MCF 10A (cell line): ENCODE data around the gene PRMT7. TPM values are rescaled to one million over a fixed set of nuclear protein-coding genes. Genes with fewer than 3 reads are reported as not detected.

Experiments
- BruUV-seq: library from RNA; stranded (reverse); fragments of 400-500 nt; replicated peaks from 2 replicates; lab custom pipeline; 2021; lab: Mats Ljungman, UMichigan
- CTCF ChIA-PET: fragments of 300-600 bp; sonication (Branson Sonifier 250); formaldehyde crosslinking; extraction: SDS; loops from one replicate; lab custom pipeline; 2021; ENCODE audit warnings: antibody characterized with exemption, inconsistent platforms; lab: Yijun Ruan, JAX
- POLR2A ChIA-PET: fragments of 300-600, 350-650 bp; sonication (Branson Sonifier 250); formaldehyde crosslinking; extraction: SDS; loops from one replicate; lab custom pipeline; 2020; ENCODE audit warnings: antibody characterized with exemption, inconsistent platforms; lab: Yijun Ruan, JAX
- DNase-seq: peaks from one replicate; pipeline ENCODE4 v3.0.0-alpha.2; 2018; ENCODE audit not compliant: unreplicated experiment
- H3K27ac Mint-ChIP-seq: one replicate; pipeline ENCODE4 v1.8.0; 2022; ENCODE audit warnings: mild to moderate bottlenecking, low read depth, mixed read lengths; ENCODE audit not compliant: unreplicated experiment
- H3K27me3 Mint-ChIP-seq: one replicate; pipeline ENCODE4 v1.8.0; 2022; ENCODE audit warnings: mixed read lengths; ENCODE audit not compliant: insufficient read depth, unreplicated experiment
- H3K36me3 Mint-ChIP-seq: one replicate; pipeline ENCODE4 v1.8.0; 2022; ENCODE audit warnings: mild to moderate bottlenecking, moderate library complexity, mixed read lengths; ENCODE audit not compliant: insufficient read depth, unreplicated experiment
- H3K4me1 Mint-ChIP-seq: one replicate; pipeline ENCODE4 v1.8.0; 2022; ENCODE audit warnings: mixed read lengths; ENCODE audit not compliant: insufficient read depth, unreplicated experiment
- H3K4me3 Mint-ChIP-seq: one replicate; pipeline ENCODE4 v1.8.0; 2022; ENCODE audit warnings: mild to moderate bottlenecking, moderate library complexity, mixed read lengths; ENCODE audit not compliant: unreplicated experiment
- H3K9me3 Mint-ChIP-seq: one replicate; pipeline ENCODE4 v1.8.0; 2022; ENCODE audit warnings: mixed read lengths; ENCODE audit not compliant: unreplicated experiment
- CTCF ChIP-seq: fragments of 200-600 bp; IDR thresholded peaks from one replicate; pipeline ENCODE4 v1.8.0; 2022; ENCODE audit warnings: antibody characterized with exemption, mild to moderate bottlenecking; ENCODE audit not compliant: unreplicated experiment
- intact Hi-C: fragments of 100-400 bp; cut with micrococcal nuclease; formaldehyde crosslinking; loops from 2 replicates; pipeline ENCODE4 v1.14.1; 2022
- total RNA-seq: library from RNA; stranded (reverse); gene quantifications from 2 replicates; pipeline ENCODE4 v1.2.3, GENCODE V29; 2022

PRMT7 gene
- total RNA-seq, 1 experiment from 2014 or later = 33.2 TPM

GRCh38 chr16:68345351-68345810 lies 34.6 kb downstream of the PRMT7 start:
- intact Hi-C loops = no loop called here
- peaks cover 71% of the 10 kb centered on the region for H3K36me3 Mint-ChIP-seq
- H3K27ac Mint-ChIP-seq = no peak overlapping the region
- H3K9me3 Mint-ChIP-seq = no peaks in the 10 kb centered on the region
- no TSS peak for BruUV-seq
- no peak for DNase-seq
- TF ChIP-seq CTCF = no peak
- no peaks in the 10 kb centered on the region for H3K27me3 Mint-ChIP-seq
- no peaks in the 10 kb centered on the region for H3K4me1 Mint-ChIP-seq
- no peak overlapping the region for H3K4me3 Mint-ChIP-seq
- CTCF ChIA-PET = interaction anchor here (1.3 kb wide), 1 partner anchor 16 kb away, joined by 5 read pairs; no protein-coding TSS in a partner anchor
- POLR2A ChIA-PET = no interaction called here

- no TSS peak for BruUV-seq
- H3K9me3 Mint-ChIP-seq = no peaks in the 10 kb centered on the region
- H3K27me3 Mint-ChIP-seq = no peaks in the 10 kb centered on the region
- POLR2A ChIA-PET = no interaction called here
- no peak for DNase-seq
- no peak for TF ChIP-seq CTCF
- no peak overlapping the region for H3K4me3 Mint-ChIP-seq
- H3K36me3 Mint-ChIP-seq = peaks cover 68% of the 10 kb centered on the region
- no peak overlapping the region for H3K27ac Mint-ChIP-seq
- H3K4me1 Mint-ChIP-seq = no peaks in the 10 kb centered on the region
- intact Hi-C loops = no loop called here
- CTCF ChIA-PET = interaction anchor here (0.6 kb wide), 1 partner anchor 462 kb away, joined by 4 read pairs; no protein-coding TSS in a partner anchor
Observed at GRCh38 chr16:68345958-68346635, 35.3 kb downstream of the PRMT7 start.

- intact Hi-C loops = no loop called here
- Mint-ChIP-seq H3K4me3 (no peak overlapping the region), H3K9me3 (no peaks in the 10 kb centered on the region), H3K4me1 (no peaks in the 10 kb centered on the region), H3K36me3 (peaks cover 60% of the 10 kb centered on the region), H3K27ac (no peak overlapping the region), H3K27me3 (no peaks in the 10 kb centered on the region)
- ChIA-PET CTCF (interaction anchor here (0.5 to 0.6 kb wide), 2 partner anchors 114 to 463 kb away, joined by 3 to 4 read pairs; no protein-coding TSS in a partner anchor), POLR2A (no interaction called here)
- DNase-seq = no peak
- no peak for TF ChIP-seq CTCF
- no TSS peak for BruUV-seq
Observed at GRCh38 chr16:68346892-68347480, 36.2 kb downstream of the PRMT7 start.

- H3K9me3 Mint-ChIP-seq = no peaks in the 10 kb centered on the region
- no peak overlapping the region for H3K27ac Mint-ChIP-seq
- no peaks in the 10 kb centered on the region for H3K4me1 Mint-ChIP-seq
- no peak for DNase-seq
- no peak for TF ChIP-seq CTCF
- H3K4me3 Mint-ChIP-seq = no peak overlapping the region
- BruUV-seq = no TSS peak
- intact Hi-C loops = no loop called here
- H3K36me3 Mint-ChIP-seq = peaks cover 63% of the 10 kb centered on the region
- POLR2A ChIA-PET = no interaction called here
- CTCF ChIA-PET = interaction anchor here (0.5 kb wide), 1 partner anchor 113 kb away, joined by 3 read pairs; no protein-coding TSS in a partner anchor
- no peaks in the 10 kb centered on the region for H3K27me3 Mint-ChIP-seq
Observed at GRCh38 chr16:68347605-68348004, 36.8 kb downstream of the PRMT7 start.
